ENCODE data around the gene SVOPL.

DNA sequence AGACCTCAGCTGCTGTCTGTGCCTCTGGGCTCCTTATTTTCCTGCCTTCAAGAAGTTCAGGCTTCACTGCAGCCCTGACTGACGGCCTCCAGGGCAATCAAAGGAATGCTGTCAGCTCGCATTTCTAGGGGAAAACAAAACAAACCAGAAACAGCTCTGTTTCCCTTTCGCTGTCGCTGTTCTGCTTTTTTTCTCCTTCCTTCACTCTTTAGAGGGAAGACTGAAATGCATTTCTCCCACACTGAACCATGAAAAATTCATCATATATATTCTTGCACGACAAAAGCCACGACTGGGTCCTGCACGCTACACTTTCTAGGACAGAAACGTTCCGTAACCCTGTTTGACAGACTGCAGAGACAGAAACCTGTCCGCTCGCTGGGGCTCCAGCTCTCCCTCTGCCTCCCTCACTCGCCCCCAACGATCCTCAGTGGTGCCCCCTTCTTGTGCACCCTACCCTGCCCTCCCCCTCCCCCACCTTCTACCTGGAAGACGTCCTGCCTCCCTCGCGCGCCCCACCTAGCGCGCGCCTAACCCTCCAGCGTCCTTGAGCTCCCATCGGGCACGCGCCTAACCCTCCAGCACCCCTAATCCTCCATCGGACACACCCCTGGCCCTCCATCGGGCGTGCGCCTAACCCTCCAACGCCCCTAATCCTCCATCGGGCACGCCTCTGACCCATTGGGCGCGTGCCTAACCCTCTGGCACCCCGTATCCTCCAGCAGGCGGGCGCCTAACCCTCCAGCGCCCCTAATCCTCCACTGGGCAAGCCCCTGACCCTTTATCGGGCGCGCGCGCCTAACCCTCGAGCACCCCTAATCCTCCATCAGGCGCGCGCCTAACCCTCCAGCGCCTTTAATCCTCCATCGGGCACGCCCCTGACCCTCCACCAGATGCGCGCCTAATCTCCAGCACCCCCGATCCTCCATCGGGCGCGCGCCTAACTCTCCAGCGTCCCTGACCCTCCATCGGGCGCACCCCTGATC, 37.1 kb downstream of the SVOPL start:
- TF ChIP-seq, protein P1, sequence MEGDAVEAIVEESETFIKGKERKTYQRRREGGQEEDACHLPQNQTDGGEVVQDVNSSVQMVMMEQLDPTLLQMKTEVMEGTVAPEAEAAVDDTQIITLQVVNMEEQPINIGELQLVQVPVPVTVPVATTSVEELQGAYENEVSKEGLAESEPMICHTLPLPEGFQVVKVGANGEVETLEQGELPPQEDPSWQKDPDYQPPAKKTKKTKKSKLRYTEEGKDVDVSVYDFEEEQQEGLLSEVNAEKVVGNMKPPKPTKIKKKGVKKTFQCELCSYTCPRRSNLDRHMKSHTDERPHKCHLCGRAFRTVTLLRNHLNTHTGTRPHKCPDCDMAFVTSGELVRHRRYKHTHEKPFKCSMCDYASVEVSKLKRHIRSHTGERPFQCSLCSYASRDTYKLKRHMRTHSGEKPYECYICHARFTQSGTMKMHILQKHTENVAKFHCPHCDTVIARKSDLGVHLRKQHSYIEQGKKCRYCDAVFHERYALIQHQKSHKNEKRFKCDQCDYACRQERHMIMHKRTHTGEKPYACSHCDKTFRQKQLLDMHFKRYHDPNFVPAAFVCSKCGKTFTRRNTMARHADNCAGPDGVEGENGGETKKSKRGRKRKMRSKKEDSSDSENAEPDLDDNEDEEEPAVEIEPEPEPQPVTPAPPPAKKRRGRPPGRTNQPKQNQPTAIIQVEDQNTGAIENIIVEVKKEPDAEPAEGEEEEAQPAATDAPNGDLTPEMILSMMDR (IDR thresholded peaks at IDR 0.05), result no peak
- TF ChIP-seq POLR2A (IDR thresholded peaks at IDR 0.05), result no peak
- TF ChIP-seq POLR2AphosphoS5 (IDR thresholded peaks at IDR 0.05; ENCODE audit: insufficient read depth in 1 of 2, low read depth in 1 of 2), result no peak
